Panc1 (cell line): ENCODE data around the gene MT1B. TPM values are rescaled to one million over a fixed set of nuclear protein-coding genes. Genes with fewer than 3 reads are reported as not detected.

ENCODE experiments used
- ATAC-seq: fragments of 200-7000 bp; cut with Tn5 transposase; 2 replicates; pipeline ENCODE4 v1.9.1; 2020; ENCODE audit warnings: mild to moderate bottlenecking, moderate library complexity
- BruUV-seq: library from RNA; stranded (reverse); fragments of 400-500 nt; replicated peaks from 2 replicates; lab custom pipeline; 2021; lab: Mats Ljungman, UMichigan
- CTCF ChIA-PET: fragments of 300-600 bp; sonication (Branson Sonifier 250); formaldehyde crosslinking; loops from one replicate; lab custom pipeline; 2022; ENCODE audit warnings: antibody characterized with exemption; lab: Charles Lee
- POLR2A ChIA-PET: fragments of 300-600 bp; sonication (Branson Sonifier 250); formaldehyde crosslinking; loops from one replicate; lab custom pipeline; 2022; ENCODE audit warnings: antibody characterized with exemption; lab: Charles Lee
- DNase-seq: peaks from one replicate; pipeline ENCODE4 v3.0.0-alpha.2; 2010; ENCODE audit warnings: low read depth, low spot score
- H3K27ac ChIP-seq: 2 replicates; pipeline ENCODE4 v1.5.1; 2011; ENCODE audit warnings: mild to moderate bottlenecking, low read length, inconsistent platforms
- H3K27me3 ChIP-seq: fragments of 200-500 bp; sonication (Bioruptor generic); 2 replicates; pipeline ENCODE4 v1.6.0; 2014; ENCODE audit warnings: low read length, inconsistent platforms; ENCODE audit not compliant: control insufficient read depth, insufficient read depth
- H3K36me3 ChIP-seq: fragments of 200-500 bp; sonication (Bioruptor generic); 2 replicates; pipeline ENCODE4 v1.5.1; 2014; ENCODE audit warnings: inconsistent platforms, mild to moderate bottlenecking, low read length, moderate library complexity; ENCODE audit not compliant: control insufficient read depth, insufficient read depth
- H3K4me1 ChIP-seq: 2 replicates; pipeline ENCODE4 v1.5.1; 2011; ENCODE audit warnings: inconsistent platforms, mild to moderate bottlenecking, low read length, moderate library complexity; ENCODE audit not compliant: control insufficient read depth, insufficient read depth
- H3K4me3 ChIP-seq, 2 experiments: 2 replicates each; pipeline ENCODE4 v1.5.1; 2011 to 2012; ENCODE audit warnings: low read depth in 2 of 2, low read length in 2 of 2, mild to moderate bottlenecking in 2 of 2, inconsistent platforms in 1 of 2, moderate library complexity in 1 of 2
- H3K9me3 ChIP-seq: fragments of 200-500 bp; sonication (Bioruptor generic); 2 replicates; pipeline ENCODE4 v1.5.1; 2014; ENCODE audit warnings: low read depth, mild to moderate bottlenecking, inconsistent platforms, low read length, moderate library complexity; ENCODE audit not compliant: control insufficient read depth, insufficient read depth
- CTCF ChIP-seq: fragments of 450-650 bp; IDR thresholded peaks from 2 replicates; pipeline ENCODE4 v1.5.1; 2017; ENCODE audit warnings: mild to moderate bottlenecking
- POLR2AphosphoS5 ChIP-seq: IDR thresholded peaks from 2 replicates; pipeline ENCODE4 v1.6.1; 2012; ENCODE audit warnings: mild to moderate bottlenecking, low read depth, low read length, moderate library complexity
- REST ChIP-seq, 2 experiments: IDR thresholded peaks; 2 replicates each; pipeline ENCODE4 v1.6.1; 2011 to 2012; ENCODE audit warnings: low read depth in 2 of 2, control low read depth in 1 of 2, low read length in 1 of 2, mild to moderate bottlenecking in 1 of 2, moderate library complexity in 1 of 2; ENCODE audit not compliant: insufficient read depth in 1 of 2
- SIN3A ChIP-seq: IDR thresholded peaks from 2 replicates; pipeline ENCODE4 v1.6.1; 2012; ENCODE audit warnings: low read depth, mild to moderate bottlenecking, low read length, moderate library complexity, borderline replicate concordance; ENCODE audit not compliant: insufficient read depth
- TCF7L2 ChIP-seq: IDR thresholded peaks from 2 replicates; pipeline ENCODE4 v1.6.1; 2011; ENCODE audit warnings: mild to moderate bottlenecking, low read depth, low read length, inconsistent platforms
- in situ Hi-C: cut with HindIII; loops from 2 replicates; pipeline ENCODE4 v1.10.0; 2016; ENCODE audit warnings: low sequenced_read_pairs, low pct_unique_long_range_greater_than_20kb
- intact Hi-C: fragments of 100-400 bp; cut with micrococcal nuclease; formaldehyde crosslinking; loops from one replicate; pipeline ENCODE4 v1.10.0; 2022; ENCODE audit not compliant: unreplicated experiment
- total RNA-seq: library from RNA; stranded (reverse); gene quantifications from one replicate; pipeline ENCODE4 v1.2.1, GENCODE V29; 2021; ENCODE audit not compliant: unreplicated experiment

Gene MT1B
- total RNA-seq, 1 experiment from 2014 or later, result not detected

- Histone ChIP-seq H3K9me3 (no peaks in the 10 kb centered on the region), H3K27ac (peak within 1 kb of the TSS; percentile 39), H3K4me3 (peak within 1 kb of the TSS; percentile 18 to 22; a peak in 3 of 4 replicates), H3K4me1 (peaks cover 13% of the 10 kb centered on the region), H3K36me3 (no peaks in the 10 kb centered on the region), H3K27me3 (no peaks in the 10 kb centered on the region)
- ChIA-PET CTCF (no interaction called here), POLR2A (no interaction called here)
- in situ Hi-C loops, result no loop called here
- ATAC-seq (peak; percentile 43; the same call in 1 of the 2 replicates), DNase-seq (no peak)
- BruUV-seq, result no TSS peak
- no peak for TF ChIP-seq POLR2AphosphoS5
- no peak for TF ChIP-seq TCF7L2
- no peak for TF ChIP-seq CTCF
- TF ChIP-seq REST (IDR thresholded peaks at IDR 0.05; ENCODE audit: insufficient read depth in 1 of 2, low read depth in 2 of 2, low read length in 1 of 2), result no peak
- no peak for TF ChIP-seq SIN3A
- intact Hi-C loops, result no loop called here
These were observed 19.4 kb upstream of the MT1B start, which contains the start of gene MT1M for GRCh38 chr16:56632156-56632847. Gene MT1M, plus strand, starts transcription at chr16:56632659. Its CDS starts 73 bp downstream, at chr16:56632732.

GRCh38 chr16:56632848-56633365, 18.8 kb upstream of the MT1B start:
- in situ Hi-C loops (no loop called here), intact Hi-C loops (no loop called here)
- no peaks in the 10 kb centered on the region for H3K36me3 ChIP-seq
- H3K4me1 ChIP-seq, result peaks cover 16% of the 10 kb centered on the region
- H3K9me3 ChIP-seq, result no peaks in the 10 kb centered on the region
- CTCF ChIA-PET, result no interaction called here
- H3K4me3 ChIP-seq, result peak overlapping the region in 1 of 2 experiments; percentile 22; a peak in 1 of 4 replicates
- H3K27me3 ChIP-seq, result no peaks in the 10 kb centered on the region
- no TSS peak for BruUV-seq
- H3K27ac ChIP-seq, result no peak overlapping the region
- DNase-seq (no peak), ATAC-seq (no peak)
- TF ChIP-seq REST (IDR thresholded peaks at IDR 0.05; ENCODE audit: insufficient read depth in 1 of 2, low read depth in 2 of 2, low read length in 1 of 2) (no peak), SIN3A (no peak), CTCF (no peak), TCF7L2 (no peak), POLR2AphosphoS5 (no peak)
- POLR2A ChIA-PET, result no interaction called here
